ENCODE measurements around the gene CRHR1.

DNA sequence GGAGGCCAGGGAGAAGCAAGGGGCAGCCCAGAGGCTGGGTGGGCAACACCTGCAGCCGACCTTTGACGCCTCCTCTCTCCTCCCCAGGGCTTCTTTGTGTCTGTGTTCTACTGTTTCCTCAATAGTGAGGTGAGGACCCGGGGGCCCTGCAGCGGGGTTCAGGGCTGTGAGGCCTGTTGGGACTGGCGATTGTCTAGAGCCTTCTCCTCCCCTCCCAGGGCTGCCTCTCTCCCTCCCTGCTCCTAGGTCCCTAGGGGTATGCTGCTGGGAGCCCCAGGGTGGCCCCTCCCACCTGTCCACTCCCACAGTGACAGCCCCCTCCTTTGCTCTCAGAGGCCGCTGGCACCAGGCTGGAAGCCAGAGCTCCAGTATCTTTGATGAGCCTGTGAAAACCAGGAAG is 49.8 kb downstream of the CRHR1 start:
- TF ChIP-seq TCF7 (IDR thresholded peaks at IDR 0.05; ENCODE audit: borderline replicate concordance) (no peak), MTA3 (IDR thresholded peaks at IDR 0.05; ENCODE audit: borderline replicate concordance, low read length) (no peak), JUNB (IDR thresholded peaks at IDR 0.05) (no peak), BRCA1 (IDR thresholded peaks at IDR 0.05; ENCODE audit: low read depth, low read length) (no peak), MXI1 (IDR thresholded peaks at IDR 0.05; ENCODE audit: low read depth, low read length) (no peak)
- TF ChIP-seq, protein P1, sequence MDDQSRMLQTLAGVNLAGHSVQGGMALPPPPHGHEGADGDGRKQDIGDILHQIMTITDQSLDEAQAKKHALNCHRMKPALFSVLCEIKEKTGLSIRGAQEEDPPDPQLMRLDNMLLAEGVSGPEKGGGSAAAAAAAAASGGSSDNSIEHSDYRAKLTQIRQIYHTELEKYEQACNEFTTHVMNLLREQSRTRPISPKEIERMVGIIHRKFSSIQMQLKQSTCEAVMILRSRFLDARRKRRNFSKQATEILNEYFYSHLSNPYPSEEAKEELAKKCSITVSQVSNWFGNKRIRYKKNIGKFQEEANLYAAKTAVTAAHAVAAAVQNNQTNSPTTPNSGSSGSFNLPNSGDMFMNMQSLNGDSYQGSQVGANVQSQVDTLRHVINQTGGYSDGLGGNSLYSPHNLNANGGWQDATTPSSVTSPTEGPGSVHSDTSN (IDR thresholded peaks at IDR 0.05; ENCODE audit: insufficient replicate concordance, low read depth, low read length), result no peak
- TF ChIP-seq, protein P2, sequence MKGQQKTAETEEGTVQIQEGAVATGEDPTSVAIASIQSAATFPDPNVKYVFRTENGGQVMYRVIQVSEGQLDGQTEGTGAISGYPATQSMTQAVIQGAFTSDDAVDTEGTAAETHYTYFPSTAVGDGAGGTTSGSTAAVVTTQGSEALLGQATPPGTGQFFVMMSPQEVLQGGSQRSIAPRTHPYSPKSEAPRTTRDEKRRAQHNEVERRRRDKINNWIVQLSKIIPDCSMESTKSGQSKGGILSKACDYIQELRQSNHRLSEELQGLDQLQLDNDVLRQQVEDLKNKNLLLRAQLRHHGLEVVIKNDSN (IDR thresholded peaks at IDR 0.05; ENCODE audit: borderline replicate concordance, extremely low read length, insufficient read depth, low read depth, low read length), result no peak

Data from GM12878 (cell line).